Karpas-422 (cell line): ENCODE data around the gene NKAIN4. TPM values are rescaled to one million over a fixed set of nuclear protein-coding genes. Genes with fewer than 3 reads are reported as not detected.
A peak's percentile ranks its signal among the peaks of the same experiment; 100 is the strongest.

Experiments used
- DNase-seq: peaks from one replicate; pipeline ENCODE4 v3.0.0-alpha.2; 2015
- H2AFZ ChIP-seq: fragments of 200-600 bp; sonication (generic); 2 replicates; pipeline ENCODE4 v1.6.1; 2014; ENCODE audit warnings: antibody characterized with exemption, low read length, mixed read lengths
- H3K27ac ChIP-seq: fragments of 200-600 bp; sonication (generic); 2 replicates; pipeline ENCODE4 v1.5.1; 2014; ENCODE audit warnings: mild to moderate bottlenecking, low read length, moderate library complexity
- H3K27me3 ChIP-seq: fragments of 200-600 bp; sonication (generic); 2 replicates; pipeline ENCODE4 v1.6.1; 2014; ENCODE audit warnings: low read length, mixed read lengths
- H3K36me3 ChIP-seq: fragments of 200-600 bp; sonication (generic); 2 replicates; pipeline ENCODE4 v1.6.1; 2014; ENCODE audit warnings: low read length, mixed read lengths; ENCODE audit not compliant: insufficient read depth
- H3K4me1 ChIP-seq: fragments of 200-600 bp; sonication (generic); 2 replicates; pipeline ENCODE4 v1.6.1; 2014; ENCODE audit warnings: mild to moderate bottlenecking, low read length, mixed read lengths
- H3K4me2 ChIP-seq: fragments of 200-600 bp; sonication (generic); 2 replicates; pipeline ENCODE4 v1.6.1; 2014; ENCODE audit warnings: low read length, low read depth, mild to moderate bottlenecking; ENCODE audit not compliant: poor library complexity, severe bottlenecking
- H3K4me3 ChIP-seq: fragments of 200-600 bp; sonication (generic); 2 replicates; pipeline ENCODE4 v1.5.1; 2014; ENCODE audit warnings: mild to moderate bottlenecking, antibody characterized with exemption, low read length, mixed read lengths
- H3K79me2 ChIP-seq: fragments of 200-600 bp; sonication (generic); 2 replicates; pipeline ENCODE4 v1.6.1; 2014; ENCODE audit warnings: mild to moderate bottlenecking, low read length, mixed read lengths
- H3K9ac ChIP-seq: fragments of 200-600 bp; sonication (generic); 2 replicates; pipeline ENCODE4 v1.6.0; 2014; ENCODE audit warnings: low read length
- H3K9me2 ChIP-seq: fragments of 200-600 bp; sonication (generic), shearing (Covaris generic); replicated peaks from 2 replicates; pipeline ENCODE4 v1.6.0; 2014; ENCODE audit warnings: mild to moderate bottlenecking, low read length, moderate library complexity; ENCODE audit not compliant: insufficient read depth
- H3K9me3 ChIP-seq: fragments of 300-700, 200-600 bp; sonication (generic); 2 replicates; pipeline ENCODE4 v1.6.1; 2014; ENCODE audit warnings: low read length, mixed read lengths
- H4K20me1 ChIP-seq: fragments of 200-600 bp; sonication (generic); 2 replicates; pipeline ENCODE4 v1.6.1; 2014; ENCODE audit warnings: mild to moderate bottlenecking, antibody characterized with exemption, low read length, low read depth; ENCODE audit not compliant: insufficient read depth
- total RNA-seq: library from RNA; depleted of rRNA; stranded (reverse); fragments of >200 nt; shearing (Covaris generic); gene quantifications from 2 replicates; pipeline ENCODE4 v1.2.3, GENCODE V29; 2014; ENCODE audit warnings: low replicate concordance

Gene NKAIN4
- total RNA-seq, 1 experiment from 2014 or later, result not detected

- Histone ChIP-seq H3K27ac (no peak overlapping the region), H3K79me2 (peaks cover 5% of the 10 kb centered on the region; the same call in 1 of the 2 replicates), H3K9me2 (no peaks in the 10 kb centered on the region), H3K27me3 (no peaks in the 10 kb centered on the region), H3K4me1 (no peaks in the 10 kb centered on the region), H3K4me3 (no peak overlapping the region), H3K9me3 (no peaks in the 10 kb centered on the region), H3K36me3 (no peaks in the 10 kb centered on the region), H3K4me2 (no peak overlapping the region), H3K9ac (no peak overlapping the region), H4K20me1 (no peaks in the 10 kb centered on the region; the same call in 1 of the 2 replicates), H2AFZ (no peak overlapping the region)
- DNase-seq, result peak; percentile 68
These were observed 26.8 kb upstream of the NKAIN4 start for GRCh38 chr20:63280929-63281545.

- H3K36me3 ChIP-seq, result no peaks in the 10 kb centered on the region
- peaks cover 11% of the 10 kb centered on the region for H3K79me2 ChIP-seq
- H3K4me1 ChIP-seq, result no peaks in the 10 kb centered on the region
- H2AFZ ChIP-seq, result no peak overlapping the region
- no peak overlapping the region for H3K4me3 ChIP-seq
- no peak for DNase-seq
- no peaks in the 10 kb centered on the region; the same call in 1 of the 2 replicates for H4K20me1 ChIP-seq
- H3K27ac ChIP-seq, result no peak overlapping the region
- H3K9ac ChIP-seq, result no peak overlapping the region
- no peaks in the 10 kb centered on the region for H3K27me3 ChIP-seq
- no peaks in the 10 kb centered on the region for H3K9me2 ChIP-seq
- H3K4me2 ChIP-seq, result no peak overlapping the region
- H3K9me3 ChIP-seq, result no peaks in the 10 kb centered on the region
These were observed 26.1 kb upstream of the NKAIN4 start for GRCh38 chr20:63280371-63280770.

GRCh38 chr20:63279931-63280330, 25.7 kb upstream of the NKAIN4 start:
- Histone ChIP-seq H2AFZ (no peak overlapping the region), H3K36me3 (no peaks in the 10 kb centered on the region), H3K9me2 (no peaks in the 10 kb centered on the region), H3K4me2 (no peak overlapping the region), H3K4me1 (no peaks in the 10 kb centered on the region), H3K4me3 (no peak overlapping the region), H3K27ac (no peak overlapping the region), H3K27me3 (no peaks in the 10 kb centered on the region), H3K79me2 (peaks cover 16% of the 10 kb centered on the region), H4K20me1 (no peaks in the 10 kb centered on the region; the same call in 1 of the 2 replicates), H3K9me3 (no peaks in the 10 kb centered on the region), H3K9ac (no peak overlapping the region)
- no peak for DNase-seq

- Histone ChIP-seq H3K9me2 (no peaks in the 10 kb centered on the region), H3K9me3 (no peaks in the 10 kb centered on the region), H3K9ac (no peak overlapping the region), H3K4me2 (no peak overlapping the region), H2AFZ (no peak overlapping the region), H3K36me3 (no peaks in the 10 kb centered on the region), H3K27me3 (no peaks in the 10 kb centered on the region), H3K4me3 (no peak overlapping the region), H4K20me1 (peaks cover 4% of the 10 kb centered on the region), H3K4me1 (peaks cover 8% of the 10 kb centered on the region), H3K79me2 (peaks cover 27% of the 10 kb centered on the region), H3K27ac (no peak overlapping the region)
- no peak for DNase-seq
These were observed 24.4 kb upstream of the NKAIN4 start for GRCh38 chr20:63278661-63279060.

- no peaks in the 10 kb centered on the region for H3K9me3 ChIP-seq
- no peaks in the 10 kb centered on the region for H3K36me3 ChIP-seq
- no peak for DNase-seq
- no peaks in the 10 kb centered on the region for H3K9me2 ChIP-seq
- H3K27me3 ChIP-seq, result no peaks in the 10 kb centered on the region
- no peak overlapping the region for H3K9ac ChIP-seq
- peaks cover 9% of the 10 kb centered on the region for H4K20me1 ChIP-seq
- no peak overlapping the region for H3K4me2 ChIP-seq
- H2AFZ ChIP-seq, result no peak overlapping the region
- H3K27ac ChIP-seq, result no peak overlapping the region
- H3K79me2 ChIP-seq, result peaks cover 37% of the 10 kb centered on the region
- peaks cover 10% of the 10 kb centered on the region for H3K4me1 ChIP-seq
- H3K4me3 ChIP-seq, result no peak overlapping the region
These were observed 23.4 kb upstream of the NKAIN4 start for GRCh38 chr20:63277466-63278272.

GRCh38 chr20:63276956-63277355, 22.7 kb upstream of the NKAIN4 start:
- Histone ChIP-seq H3K79me2 (peaks cover 37% of the 10 kb centered on the region), H3K36me3 (no peaks in the 10 kb centered on the region), H3K4me3 (no peak overlapping the region), H3K4me1 (peaks cover 12% of the 10 kb centered on the region), H3K9me3 (no peaks in the 10 kb centered on the region), H2AFZ (no peak overlapping the region), H3K9ac (no peak overlapping the region), H3K4me2 (no peak overlapping the region), H3K9me2 (no peaks in the 10 kb centered on the region), H4K20me1 (peaks cover 9% of the 10 kb centered on the region), H3K27me3 (no peaks in the 10 kb centered on the region), H3K27ac (no peak overlapping the region)
- DNase-seq, result no peak

GRCh38 chr20:63275825-63276224, 21.6 kb upstream of the NKAIN4 start:
- Histone ChIP-seq H3K9ac (no peak overlapping the region), H4K20me1 (peaks cover 9% of the 10 kb centered on the region), H3K79me2 (peaks cover 37% of the 10 kb centered on the region), H3K4me3 (no peak overlapping the region), H3K27ac (no peak overlapping the region), H3K27me3 (no peaks in the 10 kb centered on the region), H3K36me3 (no peaks in the 10 kb centered on the region), H3K9me2 (no peaks in the 10 kb centered on the region), H2AFZ (no peak overlapping the region), H3K4me1 (peaks cover 16% of the 10 kb centered on the region), H3K9me3 (no peaks in the 10 kb centered on the region), H3K4me2 (no peak overlapping the region)
- DNase-seq, result no peak

- H4K20me1 ChIP-seq, result peaks cover 9% of the 10 kb centered on the region
- peaks cover 37% of the 10 kb centered on the region for H3K79me2 ChIP-seq
- no peaks in the 10 kb centered on the region for H3K27me3 ChIP-seq
- no peak overlapping the region for H2AFZ ChIP-seq
- 0 out of 2 replicates have a peak overlapping the region, but pooled peaks have one; percentile 36 for H3K9ac ChIP-seq
- H3K9me2 ChIP-seq, result no peaks in the 10 kb centered on the region
- no peaks in the 10 kb centered on the region for H3K36me3 ChIP-seq
- no peaks in the 10 kb centered on the region for H3K9me3 ChIP-seq
- H3K4me3 ChIP-seq, result peak overlapping the region; percentile 21; the same call in 1 of the 2 replicates
- peaks cover 16% of the 10 kb centered on the region for H3K4me1 ChIP-seq
- DNase-seq, result no peak
- H3K4me2 ChIP-seq, result peak overlapping the region; percentile 42
- no peak overlapping the region for H3K27ac ChIP-seq
These were observed 20.3 kb upstream of the NKAIN4 start for GRCh38 chr20:63274381-63275228.
